K562 (cell line): ENCODE measurements around the gene OCEL1. TPM values are rescaled to one million over a fixed set of nuclear protein-coding genes. Genes with fewer than 3 reads are reported as not detected.
A peak's percentile ranks its signal among the peaks of the same experiment; 100 is the strongest.

ENCODE experiments used
- ARID1B ChIP-seq: fragments of 450-650 bp; IDR thresholded peaks from 2 replicates; pipeline ENCODE4 v1.6.1; 2016; ENCODE audit warnings: antibody characterized with exemption, mild to moderate bottlenecking, inconsistent platforms
- BRF1 ChIP-seq: IDR thresholded peaks from 3 replicates; pipeline ENCODE4 v1.6.1; 2011; ENCODE audit warnings: borderline replicate concordance, mild to moderate bottlenecking; ENCODE audit not compliant: insufficient read length; ENCODE audit errors: extremely low read depth
- C11orf30 ChIP-seq: fragments of 450-650 bp; IDR thresholded peaks from 2 replicates; pipeline ENCODE4 v1.6.1; 2016; ENCODE audit warnings: low read depth, mild to moderate bottlenecking
- CEBPG ChIP-seq, 3 experiments: fragments of 200-800 bp in 1 of 3; sonication (Bioruptor generic) in 1 of 3; sonication (generic) in 1 of 3; formaldehyde crosslinking in 1 of 3; IDR thresholded peaks in 2 of 3; conservative IDR thresholded peaks in 1 of 3; 2 replicates each; pipeline versions ENCODE4 v1.6.1 to v1.8.0; 2016 to 2022; ENCODE audit warnings: missing compliant biosample characterization in 2 of 3, missing genetic modification characterization in 2 of 3, mild to moderate bottlenecking in 1 of 3, missing genetic modification reagents in 1 of 3
- HDGF ChIP-seq: fragments of 450-650 bp; IDR thresholded peaks from 2 replicates; pipeline ENCODE4 v1.6.1; 2016
- JUN ChIP-seq, 2 experiments: sonication (generic) in 1 of 2; formaldehyde crosslinking in 1 of 2; IDR thresholded peaks; 2 replicates each; pipeline versions ENCODE4 v1.6.1 to v1.8.0; 2012 to 2022; ENCODE audit warnings: borderline replicate concordance in 2 of 2, mild to moderate bottlenecking in 2 of 2, improper control_type of control experiment in 1 of 2, low read depth in 1 of 2, low read length in 1 of 2, missing genetic modification reagents in 1 of 2
- KDM5B ChIP-seq: fragments of 200-600 bp; sonication (generic); IDR thresholded peaks from 2 replicates; pipeline ENCODE4 v1.6.1; 2012; ENCODE audit warnings: low read depth, mild to moderate bottlenecking, moderate library complexity, low read length, control low read depth, inconsistent platforms; ENCODE audit not compliant: insufficient replicate concordance
- MYC ChIP-seq, 2 experiments: fragments of 250-450 bp in 1 of 2; sonication (Bioruptor Pico) in 1 of 2; IDR thresholded peaks; 2 replicates each; pipeline versions ENCODE4 v1.5.1 to v1.6.1; 2012 to 2021; ENCODE audit warnings: low read depth in 2 of 2, borderline replicate concordance in 1 of 2, improper control_type of control experiment in 1 of 2, low read length in 1 of 2, mild to moderate bottlenecking in 1 of 2, moderate library complexity in 1 of 2
- PML ChIP-seq: IDR thresholded peaks from 2 replicates; pipeline ENCODE4 v1.6.1; 2012; ENCODE audit warnings: low read length, inconsistent platforms
- SAP30 ChIP-seq: fragments of 200-600 bp; sonication (generic); IDR thresholded peaks from 2 replicates; pipeline ENCODE4 v1.6.1; 2012; ENCODE audit warnings: borderline replicate concordance, low read depth, mild to moderate bottlenecking, moderate library complexity, low read length, control low read depth, inconsistent platforms; ENCODE audit not compliant: insufficient read depth, poor library complexity, severe bottlenecking
- SOX6 ChIP-seq: fragments of 450-650 bp; IDR thresholded peaks from 2 replicates; pipeline ENCODE4 v1.6.1; 2014; ENCODE audit warnings: mild to moderate bottlenecking
- THRB ChIP-seq: fragments of 450-650 bp; formaldehyde crosslinking; conservative IDR thresholded peaks from 2 replicates; pipeline ENCODE4 v1.4.0; 2022; ENCODE audit warnings: mild to moderate bottlenecking, missing genetic modification characterization
- ZFX ChIP-seq: sonication (generic); formaldehyde crosslinking; IDR thresholded peaks from 2 replicates; pipeline ENCODE4 v1.8.0; 2022; ENCODE audit warnings: mild to moderate bottlenecking, missing genetic modification reagents, moderate library complexity
- ZNF253 ChIP-seq: fragments of 250-450 bp; sonication (Bioruptor Pico); conservative IDR thresholded peaks from 2 replicates; pipeline ENCODE4 v1.6.1; 2021; ENCODE audit warnings: mild to moderate bottlenecking
- ZNF263 ChIP-seq: sonication (generic); formaldehyde crosslinking; IDR thresholded peaks from 2 replicates; pipeline ENCODE4 v1.8.0; 2022; ENCODE audit warnings: mild to moderate bottlenecking, missing genetic modification reagents, borderline replicate concordance
- ZNF318 ChIP-seq, 2 experiments: fragments of 450-650 bp; IDR thresholded peaks; 2 replicates each; pipeline ENCODE4 v1.6.1; 2016; ENCODE audit warnings: mild to moderate bottlenecking in 2 of 2, borderline replicate concordance in 1 of 2, low read depth in 1 of 2, moderate library complexity in 1 of 2
- polyA plus RNA-seq, 8 experiments: library from polyadenylated mRNA; depleted of rRNA in 4 of 8; stranded (reverse) in 5 of 8; unstranded in 3 of 8; fragments of >200 nt; fragmentation: Nextera tagmentation in 2 of 8; fragmentation: Illumina TruSeq in 1 of 8; extraction: Ambion mirVana in 2 of 8; extraction: Trizol in 1 of 8; gene quantifications; 2 replicates each; pipeline versions ENCODE4 v1.2.1 to v1.2.3, GENCODE V29; 2011 to 2014; ENCODE audit warnings: inconsistent platforms in 1 of 8, missing spikeins in 1 of 8
- total RNA-seq, 7 experiments: library from RNA; depleted of rRNA in 6 of 7; stranded (reverse); fragments of >200 nt in 6 of 7; fragmentation: Illumina TruSeq in 2 of 7; extraction: Trizol in 2 of 7; gene quantifications; 2 replicates each; pipeline versions ENCODE4 v1.2.1 to v1.2.3, GENCODE V29; 2011 to 2021; ENCODE audit warnings: low replicate concordance in 1 of 7

The OCEL1 gene
- total and polyA plus RNA-seq, 9 of the 15 experiments (the other 6 are each of a cell fraction or from before 2014, with no cell fraction given): 8.0 to 38.0 (median 12.4) TPM

DNA sequence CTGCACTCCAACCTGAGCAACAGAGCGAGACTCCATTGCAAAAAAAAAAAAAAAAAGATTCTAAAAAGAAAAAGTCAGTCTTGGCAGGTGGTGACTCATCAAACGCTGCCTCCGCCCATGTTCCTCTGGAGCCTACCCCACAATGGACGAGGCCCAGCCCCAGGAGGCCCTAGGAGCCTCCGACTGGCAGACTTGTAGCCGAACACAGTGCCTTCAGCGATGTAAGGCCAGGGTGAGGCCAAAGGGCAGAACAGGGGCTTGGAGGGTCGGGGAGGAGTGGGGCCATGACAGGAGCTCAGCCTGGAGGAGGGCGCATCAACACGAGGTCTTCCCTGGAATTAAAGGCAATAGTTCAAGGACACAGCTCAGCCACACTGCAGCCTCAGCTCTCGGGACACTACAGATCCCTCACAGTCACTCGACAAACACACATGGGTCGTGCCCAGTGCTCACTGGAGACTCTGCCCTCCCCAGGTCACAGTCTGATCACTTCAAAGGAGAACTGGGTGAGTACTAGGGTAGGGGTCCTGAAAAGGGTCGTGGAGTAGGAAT is 5.7 kb upstream of the OCEL1 start (continued):
- no peak for TF ChIP-seq SAP30
- 0 out of 2 replicates have a peak, but pooled peaks have one; percentile 21 for TF ChIP-seq CEBPG (CRISPR knock-in tag; IDR thresholded peaks at IDR 0.05)
- TF ChIP-seq CEBPG (tag; conservative IDR thresholded peaks at IDR 0.05 in 1 of 2, IDR thresholded peaks at IDR 0.05 in 1 of 2): no peak
- no peak for TF ChIP-seq HDGF
- TF ChIP-seq BRF1: no peak
- peak; percentile 47; the same call in 1 of the 2 replicates for TF ChIP-seq ZNF263 (CRISPR knock-in tag)
- TF ChIP-seq ZFX (CRISPR knock-in tag): peak; percentile 93
- peak; percentile 76 for TF ChIP-seq C11orf30
- 0 out of 2 replicates have a peak, but pooled peaks have one; percentile 11 for TF ChIP-seq THRB (CRISPR knock-in tag)
- 0 out of 2 replicates have a peak, but pooled peaks have one; percentile 17 for TF ChIP-seq SOX6
- peak; percentile 85 for TF ChIP-seq JUN (IDR thresholded peaks at IDR 0.05; ENCODE audit: borderline replicate concordance, low read depth, low read length)
- TF ChIP-seq JUN (CRISPR knock-in tag; IDR thresholded peaks at IDR 0.05; ENCODE audit: borderline replicate concordance): no peak
- TF ChIP-seq ZNF253 (CRISPR knock-in tag): no peak
- TF ChIP-seq ARID1B: peak; percentile 57; the same call in 1 of the 2 replicates
- no peak for TF ChIP-seq MYC (IDR thresholded peaks at IDR 0.05; ENCODE audit: low read depth, low read length)
- TF ChIP-seq MYC (CRISPR knock-in tag; IDR thresholded peaks at IDR 0.05; ENCODE audit: borderline replicate concordance, low read depth): no peak
- TF ChIP-seq PML: no peak
- TF ChIP-seq ZNF318 (IDR thresholded peaks at IDR 0.05; ENCODE audit: borderline replicate concordance in 1 of 2, low read depth in 1 of 2): no peak
- peak; percentile 82 for TF ChIP-seq KDM5B
